Activated naive CD4-positive, alpha-beta T cell treated with anti-CD3 and anti-CD28 coated beads, Interleukin-2, amount 50 U/mL, for 24 hours (primary cell): Measurements from ENCODE around the gene NAA11.

ENCODE experiments used
- H3K27ac Mint-ChIP-seq: one replicate; pipeline ENCODE4 v1.8.0; 2021; ENCODE audit warnings: mild to moderate bottlenecking, mixed read lengths
- H3K27me3 Mint-ChIP-seq: one replicate; pipeline ENCODE4 v1.8.0; 2021; ENCODE audit warnings: mixed read lengths
- H3K36me3 Mint-ChIP-seq: one replicate; pipeline ENCODE4 v1.8.0; 2021; ENCODE audit warnings: mixed read lengths
- H3K4me1 Mint-ChIP-seq: one replicate; pipeline ENCODE4 v1.8.0; 2021; ENCODE audit warnings: mixed read lengths
- H3K4me3 Mint-ChIP-seq: one replicate; pipeline ENCODE4 v1.8.0; 2021; ENCODE audit warnings: mild to moderate bottlenecking, mixed read lengths
- H3K9me3 Mint-ChIP-seq: one replicate; pipeline ENCODE4 v1.8.0; 2021; ENCODE audit warnings: mixed read lengths

NAA11 gene

DNA sequence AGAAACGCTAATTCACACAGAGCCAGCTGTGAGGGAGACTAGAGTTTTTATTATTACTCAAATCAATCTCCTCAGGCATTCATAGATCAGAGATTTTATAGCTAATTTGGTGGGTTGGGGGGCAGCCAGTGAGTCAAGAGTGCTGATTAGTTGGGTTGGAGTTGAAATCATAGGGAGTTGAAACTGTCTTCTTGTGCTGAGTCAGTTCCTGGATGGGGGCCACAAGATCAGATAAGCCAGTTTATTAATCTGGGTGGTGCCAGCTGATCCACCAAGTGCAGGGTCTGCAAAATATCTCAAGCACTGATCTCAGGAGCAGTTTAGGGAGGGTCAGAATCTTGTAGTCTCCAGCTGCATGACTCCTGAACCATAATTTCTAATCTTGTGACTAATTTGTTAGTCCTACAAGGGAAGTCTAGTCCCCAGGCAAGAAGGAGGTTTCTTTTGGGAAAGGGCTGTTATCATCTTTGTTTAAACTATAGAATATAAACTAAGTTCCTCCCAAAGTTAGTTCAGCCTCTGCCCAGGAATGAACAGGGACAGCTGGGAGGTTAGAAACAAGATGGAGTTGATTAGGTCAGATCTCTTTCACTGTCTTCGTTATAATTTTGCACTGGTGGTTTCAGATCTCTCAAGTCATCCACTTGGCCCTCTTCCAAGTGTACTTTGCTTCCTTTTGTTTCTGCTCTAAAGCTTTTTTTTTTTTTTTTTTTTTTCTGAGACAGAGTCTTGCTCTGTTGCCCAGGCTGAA lies 5.4 kb upstream of the NAA11 start:
- no peaks in the 10 kb centered on the region for H3K36me3 Mint-ChIP-seq
- no peaks in the 10 kb centered on the region for H3K27me3 Mint-ChIP-seq
- H3K4me1 Mint-ChIP-seq = no peaks in the 10 kb centered on the region
- H3K4me3 Mint-ChIP-seq = no peak overlapping the region
- H3K9me3 Mint-ChIP-seq = no peaks in the 10 kb centered on the region
- H3K27ac Mint-ChIP-seq = no peak overlapping the region

GRCh38 chr4:79330720-79331119 lies 4.9 kb upstream of the NAA11 start:
- no peak overlapping the region for H3K4me3 Mint-ChIP-seq
- no peaks in the 10 kb centered on the region for H3K27me3 Mint-ChIP-seq
- H3K36me3 Mint-ChIP-seq = no peaks in the 10 kb centered on the region
- H3K4me1 Mint-ChIP-seq = no peaks in the 10 kb centered on the region
- no peak overlapping the region for H3K27ac Mint-ChIP-seq
- no peaks in the 10 kb centered on the region for H3K9me3 Mint-ChIP-seq

DNA sequence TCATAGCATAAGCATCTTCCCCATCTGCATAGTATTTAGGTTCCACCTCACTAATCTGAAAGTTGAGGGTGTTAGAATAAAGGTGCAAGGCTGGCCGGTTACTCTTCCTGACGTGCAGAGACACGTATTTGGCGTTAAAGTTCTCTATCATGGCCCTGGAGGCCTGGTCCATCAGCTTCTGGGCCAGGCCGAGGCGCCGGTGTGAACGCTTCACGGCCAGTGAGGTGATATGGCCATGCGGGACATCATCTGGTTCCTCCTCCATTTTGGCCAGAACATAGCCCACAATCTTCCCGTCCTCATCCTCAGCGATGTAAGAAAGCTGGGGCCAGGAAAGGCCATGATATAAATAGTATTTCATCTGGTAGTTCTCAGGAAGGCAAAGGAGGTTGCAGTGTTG lies 425 bp downstream of the NAA11 start:
- no peaks in the 10 kb centered on the region for H3K36me3 Mint-ChIP-seq
- no peaks in the 10 kb centered on the region for H3K9me3 Mint-ChIP-seq
- no peaks in the 10 kb centered on the region for H3K4me1 Mint-ChIP-seq
- H3K4me3 Mint-ChIP-seq = no peak overlapping the region
- H3K27ac Mint-ChIP-seq = no peak overlapping the region
- no peaks in the 10 kb centered on the region for H3K27me3 Mint-ChIP-seq

GRCh38 chr4:79319975-79320374 lies 5.9 kb downstream of the NAA11 start:
- Mint-ChIP-seq H3K27ac (no peak overlapping the region), H3K4me1 (no peaks in the 10 kb centered on the region), H3K36me3 (no peaks in the 10 kb centered on the region), H3K4me3 (no peak overlapping the region), H3K27me3 (no peaks in the 10 kb centered on the region), H3K9me3 (no peaks in the 10 kb centered on the region)

- H3K27me3 Mint-ChIP-seq = no peaks in the 10 kb centered on the region
- H3K4me3 Mint-ChIP-seq = no peak overlapping the region
These were observed 8.2 kb downstream of the NAA11 start for GRCh38 chr4:79317711-79318110.

DNA sequence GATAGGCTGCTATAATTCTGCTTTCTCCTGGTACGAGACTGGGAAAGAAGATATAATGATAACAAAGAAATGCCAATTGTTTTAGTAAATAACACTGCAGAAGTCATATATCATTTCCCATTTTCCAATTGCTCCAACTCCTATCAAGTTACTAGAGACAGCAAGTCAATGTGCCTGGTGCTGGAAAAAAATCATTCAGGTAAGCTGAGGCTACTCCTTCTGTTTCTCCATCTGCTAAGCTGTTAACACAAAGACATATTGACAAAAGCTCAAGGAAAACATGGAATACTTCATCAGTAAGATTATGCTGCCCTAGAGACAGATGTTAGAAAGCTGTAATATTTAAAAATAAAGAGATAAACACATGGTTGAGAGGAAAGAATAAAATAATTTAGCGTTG lies 10.0 kb downstream of the NAA11 start:
- Mint-ChIP-seq H3K27me3 (no peaks in the 10 kb centered on the region), H3K36me3 (no peaks in the 10 kb centered on the region), H3K4me1 (no peaks in the 10 kb centered on the region), H3K4me3 (no peak overlapping the region), H3K27ac (no peak overlapping the region), H3K9me3 (no peaks in the 10 kb centered on the region)

More at GRCh38 chr4:79317711-79318110, 8.2 kb downstream of the NAA11 start:
- Mint-ChIP-seq H3K4me1 (no peaks in the 10 kb centered on the region), H3K27ac (no peak overlapping the region), H3K9me3 (no peaks in the 10 kb centered on the region), H3K36me3 (no peaks in the 10 kb centered on the region)

DNA sequence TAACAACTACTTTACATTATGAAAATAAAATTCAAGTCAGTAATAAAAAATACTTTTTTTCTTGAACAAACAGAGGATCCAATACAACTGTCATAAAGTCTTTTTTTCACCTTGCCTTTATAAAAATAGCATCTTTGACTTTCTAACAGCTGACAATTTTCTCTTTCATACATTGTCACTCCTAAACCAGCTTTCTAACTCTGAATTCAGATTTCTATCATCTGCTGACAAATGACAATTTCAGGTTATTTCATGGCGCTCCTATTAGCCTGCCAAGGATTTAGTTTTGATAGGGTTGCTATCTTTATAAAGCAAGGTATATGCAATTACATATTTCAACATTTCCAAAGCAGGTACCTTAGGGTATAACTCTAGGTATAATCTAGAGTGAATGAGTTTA lies 14.6 kb downstream of the NAA11 start:
- H3K9me3 Mint-ChIP-seq = no peaks in the 10 kb centered on the region
- H3K27me3 Mint-ChIP-seq = no peaks in the 10 kb centered on the region
- no peak overlapping the region for H3K27ac Mint-ChIP-seq
- H3K36me3 Mint-ChIP-seq = no peaks in the 10 kb centered on the region
- H3K4me3 Mint-ChIP-seq = no peak overlapping the region
- H3K4me1 Mint-ChIP-seq = no peaks in the 10 kb centered on the region

- Mint-ChIP-seq H3K27ac (no peak overlapping the region), H3K36me3 (no peaks in the 10 kb centered on the region), H3K27me3 (no peaks in the 10 kb centered on the region), H3K4me3 (no peak overlapping the region), H3K4me1 (no peaks in the 10 kb centered on the region), H3K9me3 (no peaks in the 10 kb centered on the region)
These were observed 16.9 kb downstream of the NAA11 start for GRCh38 chr4:79308971-79309370.

DNA sequence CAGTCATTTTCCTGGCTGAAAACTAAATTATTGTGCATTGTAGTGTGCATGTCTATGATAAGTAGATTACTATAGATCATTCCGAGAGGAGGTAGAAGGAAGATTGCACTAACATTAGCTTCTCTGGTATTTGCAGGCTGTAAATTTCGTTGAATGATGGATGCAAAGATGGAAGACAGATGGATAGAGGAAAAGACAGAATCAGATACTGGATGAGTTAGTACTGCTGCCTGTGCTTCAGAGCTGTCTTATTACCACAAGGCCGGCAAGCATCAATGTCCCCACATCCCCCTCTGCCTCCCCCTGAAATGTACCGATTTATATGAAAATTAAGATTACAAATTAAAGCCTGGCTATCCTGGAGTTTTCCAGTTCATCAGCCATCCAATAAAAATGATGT lies 17.7 kb downstream of the NAA11 start:
- Mint-ChIP-seq H3K27ac (no peak overlapping the region), H3K9me3 (no peaks in the 10 kb centered on the region), H3K4me3 (no peak overlapping the region), H3K36me3 (no peaks in the 10 kb centered on the region), H3K27me3 (no peaks in the 10 kb centered on the region), H3K4me1 (no peaks in the 10 kb centered on the region)

DNA sequence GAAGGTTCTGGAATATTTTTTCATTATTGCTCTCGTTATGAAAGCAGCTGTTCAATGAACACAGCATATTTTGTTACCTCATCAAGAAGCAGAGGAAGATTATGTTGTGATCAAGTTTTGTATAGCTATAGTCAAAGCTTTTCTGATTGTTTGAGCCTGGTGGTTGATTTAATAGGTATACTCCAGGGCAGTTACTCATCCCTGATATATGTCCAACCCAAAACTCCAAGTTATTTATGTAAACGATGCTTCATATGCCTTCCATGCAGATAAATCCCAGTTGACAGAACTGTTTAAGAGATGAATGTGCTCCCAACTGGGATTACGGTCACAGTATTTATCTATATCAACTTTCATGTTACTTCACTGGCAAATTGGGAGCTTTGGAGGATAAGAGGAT lies 19.1 kb downstream of the NAA11 start:
- Mint-ChIP-seq H3K36me3 (no peaks in the 10 kb centered on the region), H3K27ac (no peak overlapping the region), H3K27me3 (no peaks in the 10 kb centered on the region), H3K4me1 (no peaks in the 10 kb centered on the region), H3K4me3 (no peak overlapping the region), H3K9me3 (no peaks in the 10 kb centered on the region)

- no peaks in the 10 kb centered on the region for H3K27me3 Mint-ChIP-seq
- H3K36me3 Mint-ChIP-seq = no peaks in the 10 kb centered on the region
- no peaks in the 10 kb centered on the region for H3K4me1 Mint-ChIP-seq
- H3K9me3 Mint-ChIP-seq = no peaks in the 10 kb centered on the region
- H3K4me3 Mint-ChIP-seq = no peak overlapping the region
- no peak overlapping the region for H3K27ac Mint-ChIP-seq
These were observed 25.6 kb downstream of the NAA11 start for GRCh38 chr4:79300280-79300679.

DNA sequence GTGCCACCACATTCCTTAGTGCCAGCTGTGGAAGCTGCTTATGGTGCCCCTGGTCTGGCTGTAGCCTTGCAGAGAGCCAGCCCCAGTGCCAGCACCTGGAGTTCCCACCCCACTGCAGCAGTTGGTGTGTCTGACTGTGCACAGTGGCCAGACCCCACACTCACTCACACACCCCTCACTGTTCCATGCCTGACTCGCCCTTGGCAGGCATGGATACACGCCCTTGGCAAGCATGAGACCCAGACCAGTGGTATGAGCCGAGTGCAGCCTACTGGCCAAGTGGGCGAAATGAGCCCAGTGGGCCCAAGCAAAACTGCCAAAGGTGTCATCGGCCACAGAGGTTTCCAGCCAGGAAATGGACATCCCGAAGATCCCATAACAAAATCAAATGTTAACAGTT lies 27.4 kb downstream of the NAA11 start:
- H3K27me3 Mint-ChIP-seq = peaks cover 1% of the 10 kb centered on the region
- H3K36me3 Mint-ChIP-seq = no peaks in the 10 kb centered on the region
- H3K4me1 Mint-ChIP-seq = no peaks in the 10 kb centered on the region
- no peak overlapping the region for H3K27ac Mint-ChIP-seq
- no peak overlapping the region for H3K4me3 Mint-ChIP-seq
- H3K9me3 Mint-ChIP-seq = no peaks in the 10 kb centered on the region

- H3K9me3 Mint-ChIP-seq = no peaks in the 10 kb centered on the region
- no peak overlapping the region for H3K27ac Mint-ChIP-seq
- H3K27me3 Mint-ChIP-seq = peaks cover 1% of the 10 kb centered on the region
- no peaks in the 10 kb centered on the region for H3K36me3 Mint-ChIP-seq
- H3K4me3 Mint-ChIP-seq = no peak overlapping the region
- no peaks in the 10 kb centered on the region for H3K4me1 Mint-ChIP-seq
These were observed 27.8 kb downstream of the NAA11 start for GRCh38 chr4:79298027-79298426.

GRCh38 chr4:79297479-79297878 lies 28.4 kb downstream of the NAA11 start:
- Mint-ChIP-seq H3K4me1 (no peaks in the 10 kb centered on the region), H3K4me3 (no peak overlapping the region), H3K27me3 (peaks cover 1% of the 10 kb centered on the region), H3K27ac (no peak overlapping the region), H3K9me3 (no peaks in the 10 kb centered on the region), H3K36me3 (no peaks in the 10 kb centered on the region)

GRCh38 chr4:79296768-79297428 lies 29.0 kb downstream of the NAA11 start:
- Mint-ChIP-seq H3K9me3 (no peaks in the 10 kb centered on the region), H3K27ac (no peak overlapping the region), H3K36me3 (no peaks in the 10 kb centered on the region), H3K27me3 (peaks cover 1% of the 10 kb centered on the region), H3K4me3 (no peak overlapping the region), H3K4me1 (no peaks in the 10 kb centered on the region)

DNA sequence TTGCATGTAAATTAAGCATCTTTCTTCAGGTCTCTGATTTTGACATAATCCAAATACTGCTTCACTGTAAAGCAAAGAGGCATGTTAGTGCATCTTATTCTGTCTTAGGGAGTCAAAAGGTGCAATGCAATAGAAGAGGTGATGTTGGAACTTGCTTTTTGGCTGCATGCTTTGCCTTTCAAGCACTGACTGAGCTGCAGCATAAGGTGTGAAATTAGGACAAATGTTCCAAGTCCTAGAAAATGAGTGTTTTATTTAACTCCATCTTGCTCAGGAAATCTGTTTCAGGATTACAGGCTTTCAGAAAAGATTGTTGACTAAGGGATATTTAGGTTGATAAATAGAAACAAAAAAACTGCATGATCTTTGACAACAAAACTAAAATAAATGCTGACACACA lies 30.8 kb downstream of the NAA11 start:
- Mint-ChIP-seq H3K36me3 (no peaks in the 10 kb centered on the region), H3K4me3 (no peak overlapping the region), H3K4me1 (no peaks in the 10 kb centered on the region), H3K27me3 (peaks cover 1% of the 10 kb centered on the region), H3K9me3 (no peaks in the 10 kb centered on the region), H3K27ac (no peak overlapping the region)

DNA sequence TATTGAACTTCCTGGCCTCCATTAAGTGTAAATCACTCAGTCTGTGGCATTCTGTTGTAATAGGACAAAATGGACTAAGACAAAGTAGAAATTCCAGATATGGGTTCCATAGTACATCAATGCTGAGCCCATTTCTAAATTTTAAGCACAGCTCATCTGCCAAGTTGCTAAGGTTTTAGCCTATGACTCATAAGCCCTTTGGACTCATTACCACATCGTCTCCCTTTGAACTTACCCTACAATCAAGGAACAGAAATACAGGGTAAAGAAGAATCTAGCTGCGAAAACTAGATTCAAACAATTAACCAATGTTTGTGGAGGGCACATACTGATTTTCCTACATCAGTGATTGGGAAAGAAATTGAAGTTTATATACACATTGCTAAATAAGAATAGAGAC lies 31.8 kb downstream of the NAA11 start:
- no peaks in the 10 kb centered on the region for H3K4me1 Mint-ChIP-seq
- H3K4me3 Mint-ChIP-seq = no peak overlapping the region
- H3K27me3 Mint-ChIP-seq = peaks cover 1% of the 10 kb centered on the region
- no peaks in the 10 kb centered on the region for H3K36me3 Mint-ChIP-seq
- no peak overlapping the region for H3K27ac Mint-ChIP-seq
- no peaks in the 10 kb centered on the region for H3K9me3 Mint-ChIP-seq
